DOHH2 (cell line): ENCODE results near the gene CHMP5.

ENCODE experiments used
- EZH2phosphoT487 ChIP-seq: fragments of 200-600 bp; sonication (generic); IDR thresholded peaks from 2 replicates; pipeline ENCODE4 v1.6.1; 2017; ENCODE audit warnings: borderline replicate concordance, mild to moderate bottlenecking, antibody characterized with exemption, low read length, moderate library complexity, mixed read lengths
- TF ChIP-seq, protein P1 (sequence below): fragments of 200-600 bp; sonication (generic); IDR thresholded peaks from one replicate; pipeline ENCODE4 v1.5.1; 2014; ENCODE audit warnings: antibody characterized with exemption, mild to moderate bottlenecking, low read depth, low read length; ENCODE audit not compliant: poor library complexity, severe bottlenecking

DNA sequence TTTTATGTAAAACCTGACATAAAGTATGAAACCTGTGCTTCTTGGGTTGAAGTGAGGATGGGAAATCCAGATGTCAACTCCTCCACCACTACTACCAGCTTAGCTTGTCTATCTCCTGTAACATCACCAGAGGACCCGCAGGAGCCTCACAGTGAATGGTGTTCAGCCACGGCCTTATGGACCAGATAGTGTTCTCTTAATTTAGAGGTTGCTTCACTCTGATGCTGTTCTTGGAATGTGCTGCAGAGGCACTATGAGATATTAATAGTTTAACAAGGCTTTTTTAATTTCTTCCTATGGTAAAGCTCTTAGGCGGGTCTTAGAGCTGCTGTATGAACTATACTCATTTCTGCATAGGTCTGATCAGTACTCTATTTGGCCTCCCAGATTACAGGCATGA is 53.4 kb downstream of the CHMP5 start:
- TF ChIP-seq, protein P1, sequence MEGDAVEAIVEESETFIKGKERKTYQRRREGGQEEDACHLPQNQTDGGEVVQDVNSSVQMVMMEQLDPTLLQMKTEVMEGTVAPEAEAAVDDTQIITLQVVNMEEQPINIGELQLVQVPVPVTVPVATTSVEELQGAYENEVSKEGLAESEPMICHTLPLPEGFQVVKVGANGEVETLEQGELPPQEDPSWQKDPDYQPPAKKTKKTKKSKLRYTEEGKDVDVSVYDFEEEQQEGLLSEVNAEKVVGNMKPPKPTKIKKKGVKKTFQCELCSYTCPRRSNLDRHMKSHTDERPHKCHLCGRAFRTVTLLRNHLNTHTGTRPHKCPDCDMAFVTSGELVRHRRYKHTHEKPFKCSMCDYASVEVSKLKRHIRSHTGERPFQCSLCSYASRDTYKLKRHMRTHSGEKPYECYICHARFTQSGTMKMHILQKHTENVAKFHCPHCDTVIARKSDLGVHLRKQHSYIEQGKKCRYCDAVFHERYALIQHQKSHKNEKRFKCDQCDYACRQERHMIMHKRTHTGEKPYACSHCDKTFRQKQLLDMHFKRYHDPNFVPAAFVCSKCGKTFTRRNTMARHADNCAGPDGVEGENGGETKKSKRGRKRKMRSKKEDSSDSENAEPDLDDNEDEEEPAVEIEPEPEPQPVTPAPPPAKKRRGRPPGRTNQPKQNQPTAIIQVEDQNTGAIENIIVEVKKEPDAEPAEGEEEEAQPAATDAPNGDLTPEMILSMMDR, result no peak
- TF ChIP-seq EZH2phosphoT487, result no peak
